GM12878 (cell line): ENCODE data around the gene PPDPF. TPM values are rescaled to one million over a fixed set of nuclear protein-coding genes. Genes with fewer than 3 reads are reported as not detected.
A peak's percentile ranks its signal among the peaks of the same experiment; 100 is the strongest.

ENCODE experiments used
- ATAC-seq: fragments of 200-7000 bp; cut with Tn5 transposase; 3 replicates; pipeline ENCODE4 v1.9.1; 2020; ENCODE audit warnings: mild to moderate bottlenecking, moderate library complexity
- BruUV-seq: library from RNA; stranded (reverse); fragments of 400-500 nt; replicated peaks from 2 replicates; lab custom pipeline; 2021; lab: Mats Ljungman, UMichigan
- CTCF ChIA-PET: fragments of 300-600 bp; sonication (Branson Sonifier 250); formaldehyde crosslinking; extraction: SDS; loops from one replicate; lab custom pipeline; 2021; ENCODE audit warnings: inconsistent platforms; lab: Yijun Ruan, JAX
- POLR2A ChIA-PET: fragments of 350-600 bp; formaldehyde crosslinking; extraction: SDS; loops from one replicate; lab custom pipeline; 2021; ENCODE audit warnings: inconsistent platforms; lab: Charles Lee
- RAD21 ChIA-PET: fragments of 300-600 bp; sonication (Branson Sonifier 250); formaldehyde crosslinking; loops from one replicate; lab custom pipeline; 2023; ENCODE audit warnings: antibody characterized with exemption; ENCODE audit not compliant: unreplicated experiment; lab: Charles Lee
- SMC1A ChIA-PET: fragments of 300-600 bp; sonication (Branson Sonifier 250); formaldehyde crosslinking; loops from one replicate; lab custom pipeline; 2023; ENCODE audit not compliant: unreplicated experiment, uncharacterized antibody; lab: Charles Lee
- DNase-seq: peaks from one replicate; pipeline ENCODE4 v3.0.0-alpha.2; 2011; ENCODE audit warnings: low read depth, low spot score
- FAIRE-seq: peaks from 3 replicates; lab custom pipeline; 2011; peaks lifted over from hg19 to GRCh38; lab: Jason Lieb, UNC
- H2AFZ ChIP-seq: 2 replicates; pipeline ENCODE4 v1.6.0; 2011; ENCODE audit warnings: low read depth, low read length, control low read depth; ENCODE audit not compliant: control insufficient read depth
- H3K27ac ChIP-seq: 2 replicates; pipeline ENCODE4 v1.5.1; 2011; ENCODE audit warnings: control low read depth; ENCODE audit not compliant: control insufficient read depth, insufficient read depth
- H3K27me3 ChIP-seq, 2 experiments: replicated peaks in 1 of 2; 2 replicates each; pipeline versions ENCODE4 v1.6.0 to v1.6.1; 2011; ENCODE audit warnings: low read length in 1 of 2; ENCODE audit not compliant: control insufficient read depth in 2 of 2, insufficient read depth in 2 of 2
- H3K36me3 ChIP-seq, 2 experiments: 2 replicates each; pipeline ENCODE4 v1.5.1; 2011; ENCODE audit warnings: low read length in 1 of 2; ENCODE audit not compliant: control insufficient read depth in 2 of 2, insufficient read depth in 2 of 2
- H3K4me1 ChIP-seq: 2 replicates; pipeline ENCODE4 v1.6.1; 2011; ENCODE audit warnings: mild to moderate bottlenecking, low read length, moderate library complexity, mixed read lengths; ENCODE audit not compliant: control insufficient read depth, insufficient read depth
- H3K4me2 ChIP-seq: 2 replicates; pipeline ENCODE4 v1.6.0; 2011; ENCODE audit warnings: control low read depth; ENCODE audit not compliant: control insufficient read depth, insufficient read depth
- H3K4me3 ChIP-seq: fragments of 200-600 bp; sonication (generic); 2 replicates; pipeline ENCODE4 v1.5.1; 2016
- H3K79me2 ChIP-seq: 2 replicates; pipeline ENCODE4 v1.6.0; 2011; ENCODE audit warnings: low read length; ENCODE audit not compliant: control insufficient read depth, insufficient read depth
- H3K9ac ChIP-seq: 2 replicates; pipeline ENCODE4 v1.8.0; 2011; ENCODE audit warnings: low read length, control low read depth, mixed read lengths; ENCODE audit not compliant: control insufficient read depth, insufficient read depth
- H3K9me3 ChIP-seq: replicated peaks from 3 replicates; pipeline ENCODE4 v1.5.1; 2011; ENCODE audit warnings: mild to moderate bottlenecking, low read length; ENCODE audit not compliant: control insufficient read depth, insufficient read depth
- H4K20me1 ChIP-seq: 2 replicates; pipeline ENCODE4 v1.6.0; 2011; ENCODE audit not compliant: control insufficient read depth, insufficient read depth
- BMI1 ChIP-seq: fragments of 450-650 bp; IDR thresholded peaks from 2 replicates; pipeline ENCODE4 v1.6.1; 2016; ENCODE audit warnings: mild to moderate bottlenecking, moderate library complexity, borderline replicate concordance
- CEBPZ ChIP-seq: fragments of 150-350 bp; IDR thresholded peaks from 2 replicates; pipeline ENCODE4 v1.6.1; 2016; ENCODE audit warnings: low read depth, low read length
- HSF1 ChIP-seq: fragments of 150-350 bp; IDR thresholded peaks from 2 replicates; pipeline ENCODE4 v1.6.1; 2014; ENCODE audit warnings: mild to moderate bottlenecking, low read depth, low read length
- NKRF ChIP-seq: fragments of 450-650 bp; conservative IDR thresholded peaks from 2 replicates; pipeline ENCODE4 v1.6.1; 2017; ENCODE audit warnings: mild to moderate bottlenecking, moderate library complexity
- POLR2AphosphoS5 ChIP-seq: IDR thresholded peaks from 2 replicates; pipeline ENCODE4 v1.6.1; 2011; ENCODE audit warnings: mild to moderate bottlenecking, low read length, inconsistent platforms
- SMARCA5 ChIP-seq: fragments of 450-650 bp; IDR thresholded peaks from 2 replicates; pipeline ENCODE4 v1.6.1; 2017; ENCODE audit warnings: mild to moderate bottlenecking
- SMC3 ChIP-seq: IDR thresholded peaks from 2 replicates; pipeline ENCODE4 v1.6.1; 2011; ENCODE audit warnings: low read length, improper control_type of control experiment, borderline replicate concordance
- STAT1 ChIP-seq: fragments of 450-650 bp; conservative IDR thresholded peaks from 2 replicates; pipeline ENCODE4 v1.6.1; 2014; ENCODE audit warnings: antibody characterized with exemption, mild to moderate bottlenecking
- WRNIP1 ChIP-seq: IDR thresholded peaks from 2 replicates; pipeline ENCODE4 v1.6.1; 2011; ENCODE audit warnings: low read depth, low read length, improper control_type of control experiment, borderline replicate concordance
- WGBS: methylation state at CpG from one replicate; pipeline ENCODE4 v1.1.6; 2016; ENCODE audit warnings: low lambda C conversion rate; ENCODE audit not compliant: insufficient replicate concordance, insufficient coverage; ENCODE audit errors: missing lambda C conversion rate; 5-methylcytosine and 5-hydroxymethylcytosine counted together
- in situ Hi-C: fragments of 300-500 bp; cut with MboI; formaldehyde crosslinking; loops from 9 replicates; pipeline ENCODE4 v1.14.3; 2018; ENCODE audit warnings: mixed read lengths
- intact Hi-C: fragments of 100-400 bp; cut with micrococcal nuclease; formaldehyde crosslinking; loops from one replicate; pipeline ENCODE4 v1.14.2; 2022; ENCODE audit not compliant: unreplicated experiment
- polyA plus RNA-seq, 11 experiments: library from polyadenylated mRNA; depleted of rRNA in 4 of 11; unstranded in 6 of 11; stranded (reverse) in 5 of 11; fragments of >200 nt; fragmentation: Nextera tagmentation in 4 of 11; fragmentation: Illumina TruSeq in 1 of 11; extraction: Ambion mirVana in 4 of 11; extraction: Trizol in 1 of 11; gene quantifications; 1 replicate in 1 of 11; 2 replicates in 10 of 11; pipeline versions ENCODE4 v1.2.1 to v1.2.3, GENCODE V29; 2011 to 2016; ENCODE audit warnings: inconsistent platforms in 2 of 11, missing spikeins in 2 of 11, low read depth in 1 of 11
- total RNA-seq, 4 experiments: library from RNA; depleted of rRNA in 3 of 4; stranded (reverse); fragments of >200 nt in 3 of 4; fragmentation: Illumina TruSeq in 1 of 4; extraction: Trizol in 1 of 4; gene quantifications; 2 replicates each; pipeline versions ENCODE4 v1.2.1 to v1.2.3, GENCODE V29; 2013 to 2021

Gene PPDPF
- total and polyA plus RNA-seq, 10 of the 15 experiments (the other 5 are each of a cell fraction or from before 2014, with no cell fraction given), result 0.32 to 154 (median 22.8) TPM

GRCh38 chr20:63520504-63520933 lies at the start of gene PPDPF (continued):
- TF ChIP-seq NKRF, result 0 out of 2 replicates have a peak, but pooled peaks have one; percentile 68

GRCh38 chr20:63471002-63471716 lies 49.4 kb upstream of the PPDPF start:
- no peak overlapping the region for H3K9ac ChIP-seq
- ATAC-seq (no peak), DNase-seq (no peak), FAIRE-seq (no peak)
- ChIA-PET POLR2A (no interaction called here), SMC1A (no interaction called here), RAD21 (no interaction called here), CTCF (no interaction called here)
- no TSS peak for BruUV-seq
- intact Hi-C loops, result no loop called here
- H4K20me1 ChIP-seq, result no peaks in the 10 kb centered on the region
- no peaks in the 10 kb centered on the region for H3K79me2 ChIP-seq
- no peak overlapping the region for H2AFZ ChIP-seq
- no peaks in the 10 kb centered on the region for H3K36me3 ChIP-seq
- no peaks in the 10 kb centered on the region for H3K4me1 ChIP-seq
- H3K27me3 ChIP-seq, result peaks cover 3 to 9% of the 10 kb centered on the region in 2 experiments; a peak in 3 of 4 replicates
- TF ChIP-seq STAT1, result no peak
- TF ChIP-seq NKRF, result no peak
- TF ChIP-seq SMC3, result no peak
- TF ChIP-seq SMARCA5, result no peak
- TF ChIP-seq CEBPZ, result no peak
- no peak for TF ChIP-seq POLR2AphosphoS5
- no peak for TF ChIP-seq WRNIP1
- no peak for TF ChIP-seq HSF1
- no peak for TF ChIP-seq BMI1
- in situ Hi-C loops, result no loop called here
- no peak overlapping the region for H3K4me2 ChIP-seq
- no peaks in the 10 kb centered on the region for H3K9me3 ChIP-seq
- no peak overlapping the region for H3K4me3 ChIP-seq
- 8% methylated on average over 35 of the region's 46 CpGs for WGBS
- no peak overlapping the region for H3K27ac ChIP-seq
